KBM-7 (cell line): ENCODE data around the gene CACNA1D.
A peak's percentile ranks its signal among the peaks of the same experiment; 100 is the strongest.

Experiments
- DNase-seq: peaks from one replicate; pipeline ENCODE4 v3.0.0-alpha.2; 2015
- in situ Hi-C: fragments of 300-500 bp; cut with MboI; formaldehyde crosslinking; loops from 2 replicates; pipeline ENCODE4 v1.14.3; 2020; ENCODE audit warnings: low sequenced_read_pairs, low pct_unique_long_range_greater_than_20kb, mixed read lengths

Gene CACNA1D

DNA sequence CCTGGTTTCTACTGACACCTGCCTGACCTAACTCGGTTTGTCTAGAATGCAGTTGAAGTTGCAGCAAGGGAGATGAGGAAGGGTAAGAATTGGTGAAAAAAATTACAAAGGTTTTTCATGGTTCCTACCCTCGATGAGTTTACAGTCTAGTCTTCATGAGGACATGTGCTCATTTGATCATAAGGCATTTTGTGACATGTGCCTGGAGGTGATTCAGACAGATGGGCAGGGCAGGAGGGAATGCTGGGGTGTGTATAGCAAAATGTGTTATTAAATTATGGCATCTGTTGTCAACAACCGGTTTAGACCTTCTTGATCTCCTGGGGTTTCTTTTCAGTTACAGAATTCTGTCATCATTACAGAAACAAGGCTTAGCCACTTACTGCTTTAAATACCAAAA lies 101.2 kb downstream of the CACNA1D start:
- in situ Hi-C loops, result no loop called here
- DNase-seq, result no peak

- no peak for DNase-seq
- in situ Hi-C loops, result no loop called here
Measured at GRCh38 chr3:53597136-53597915, 102.9 kb downstream of the CACNA1D start.

DNA sequence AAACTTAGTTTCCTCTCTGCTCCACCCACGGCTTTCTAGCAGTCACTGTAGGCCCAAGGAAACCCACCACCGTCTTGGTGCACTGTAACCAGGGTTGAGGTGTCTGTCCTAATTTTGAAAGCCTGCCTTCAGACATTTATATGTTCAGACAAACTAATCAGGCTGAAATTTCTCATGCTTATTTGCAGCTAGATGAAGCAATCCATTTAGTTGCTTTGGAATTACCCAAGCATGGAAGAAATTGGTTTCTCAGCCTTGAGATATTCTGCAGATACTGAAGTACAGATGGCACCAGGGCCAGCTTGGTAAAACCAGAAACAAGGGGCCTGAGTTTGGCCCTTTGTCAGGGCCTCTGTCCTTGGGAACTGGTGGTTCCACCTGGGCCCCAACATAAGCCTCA lies 105.4 kb downstream of the CACNA1D start:
- in situ Hi-C loops, result no loop called here
- no peak for DNase-seq

GRCh38 chr3:53602866-53603265 lies 108.5 kb downstream of the CACNA1D start:
- in situ Hi-C loops, result no loop called here
- no peak for DNase-seq

GRCh38 chr3:53604232-53604631 lies 109.8 kb downstream of the CACNA1D start:
- no peak for DNase-seq
- in situ Hi-C loops, result no loop called here

DNA sequence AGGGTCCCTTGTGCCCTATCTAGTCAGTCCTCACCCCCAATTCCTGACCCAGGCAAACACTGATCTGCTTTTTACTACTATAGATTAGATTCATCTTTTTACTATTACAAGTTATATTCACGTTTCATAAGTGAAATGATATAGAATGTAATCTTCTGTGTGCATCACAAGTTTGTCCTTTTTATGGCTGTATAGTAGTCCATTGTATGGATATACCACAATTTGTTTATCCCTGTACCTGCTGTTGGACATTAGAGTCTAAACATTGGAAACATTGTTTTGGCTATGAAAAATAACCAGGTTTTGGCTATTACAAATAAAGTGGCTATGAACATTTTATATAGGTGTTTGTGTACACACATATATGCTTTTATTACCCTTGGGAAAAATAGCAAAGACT lies 112.4 kb downstream of the CACNA1D start:
- DNase-seq, result no peak
- in situ Hi-C loops, result no loop called here

DNA sequence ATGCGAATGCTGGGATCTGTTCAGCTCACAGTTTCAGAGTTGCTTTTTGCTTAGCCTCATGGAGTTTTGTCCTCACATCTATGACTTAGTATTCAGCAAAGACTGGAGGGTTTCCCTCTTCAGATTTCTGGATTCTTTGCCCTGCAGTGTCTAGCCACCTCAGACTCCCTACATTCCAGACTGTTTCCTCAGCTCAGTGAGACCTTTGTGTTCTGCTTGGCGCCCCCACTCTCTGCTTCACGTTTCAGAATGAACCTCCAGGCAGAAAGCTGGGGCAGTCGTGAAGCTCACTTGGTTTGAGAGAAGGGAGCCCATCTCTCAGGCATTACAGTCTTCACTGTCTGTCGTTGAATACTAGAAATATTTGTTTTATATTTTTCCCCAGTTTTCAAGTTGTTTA lies 118.1 kb downstream of the CACNA1D start:
- no peak for DNase-seq
- in situ Hi-C loops, result no loop called here

DNA sequence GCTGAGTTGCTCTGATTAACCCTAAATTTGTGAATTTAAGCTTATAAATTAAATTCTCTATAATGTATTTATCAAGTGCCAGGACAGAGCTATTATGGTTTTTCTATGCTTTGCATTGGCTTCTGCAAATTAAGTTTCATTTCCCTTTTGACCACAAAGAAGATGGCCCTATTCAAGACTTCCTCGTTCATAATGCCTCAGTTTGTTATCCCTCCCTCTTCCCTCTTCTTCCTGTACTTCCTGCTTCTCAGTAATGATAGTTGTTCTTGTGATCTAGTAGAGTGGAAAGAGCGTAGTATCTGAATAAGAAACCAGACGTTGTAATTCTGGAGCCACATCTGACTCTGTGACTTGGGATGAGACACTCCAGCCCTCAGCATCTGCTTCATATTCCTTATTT lies 118.7 kb downstream of the CACNA1D start:
- in situ Hi-C loops, result no loop called here
- peak; percentile 47 for DNase-seq

- in situ Hi-C loops, result no loop called here
Measured at GRCh38 chr3:53614307-53614706, 119.9 kb downstream of the CACNA1D start.

GRCh38 chr3:53616321-53616720 lies 121.9 kb downstream of the CACNA1D start:
- in situ Hi-C loops, result no loop called here
- DNase-seq, result peak; percentile 61

More at GRCh38 chr3:53614307-53614706, 119.9 kb downstream of the CACNA1D start:
- DNase-seq, result no peak

DNA sequence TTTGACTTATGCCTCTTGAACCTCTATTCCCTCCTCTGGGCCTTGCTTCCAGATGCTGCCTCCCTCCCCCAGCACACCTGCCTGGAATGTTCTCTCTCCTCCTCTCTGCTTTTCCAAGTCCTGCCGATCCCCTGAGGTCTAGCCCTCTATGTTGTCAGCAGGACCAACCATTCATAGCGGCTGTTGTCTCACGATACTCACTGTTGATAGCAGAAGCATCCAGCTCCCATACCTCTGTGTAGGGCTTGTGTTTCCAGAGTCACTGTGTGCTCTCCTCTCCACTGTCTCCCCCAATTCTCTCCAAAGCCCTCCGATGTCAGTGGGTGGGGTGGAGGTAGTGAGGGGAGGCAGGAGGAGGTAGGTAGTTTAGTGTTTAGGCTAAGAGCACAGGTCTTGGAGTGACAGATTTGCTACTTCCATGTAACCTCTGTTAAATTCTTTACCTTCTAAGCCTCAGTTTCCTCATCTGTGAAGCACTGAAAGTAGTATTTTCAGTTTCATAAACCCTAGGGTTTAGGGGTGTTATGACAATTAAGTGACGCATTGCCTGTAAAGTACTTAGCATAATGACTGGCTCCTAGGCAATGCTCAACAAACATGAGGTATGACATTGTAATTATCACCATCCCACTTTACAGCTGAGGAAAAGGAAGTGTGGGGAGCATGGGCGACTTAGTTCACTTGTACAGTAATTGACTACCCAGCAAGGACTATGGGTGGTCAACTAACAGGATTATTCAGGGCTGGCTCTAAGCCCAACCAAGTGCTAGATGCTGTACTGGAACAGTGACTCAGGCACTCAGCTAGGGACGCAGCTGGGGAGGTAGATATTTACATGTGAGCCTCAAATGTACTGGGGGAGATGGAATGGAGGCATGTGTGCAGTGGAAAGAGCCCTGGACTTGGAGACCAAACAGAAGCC lies 122.8 kb downstream of the CACNA1D start:
- DNase-seq, result no peak
- in situ Hi-C loops, result no loop called here

DNA sequence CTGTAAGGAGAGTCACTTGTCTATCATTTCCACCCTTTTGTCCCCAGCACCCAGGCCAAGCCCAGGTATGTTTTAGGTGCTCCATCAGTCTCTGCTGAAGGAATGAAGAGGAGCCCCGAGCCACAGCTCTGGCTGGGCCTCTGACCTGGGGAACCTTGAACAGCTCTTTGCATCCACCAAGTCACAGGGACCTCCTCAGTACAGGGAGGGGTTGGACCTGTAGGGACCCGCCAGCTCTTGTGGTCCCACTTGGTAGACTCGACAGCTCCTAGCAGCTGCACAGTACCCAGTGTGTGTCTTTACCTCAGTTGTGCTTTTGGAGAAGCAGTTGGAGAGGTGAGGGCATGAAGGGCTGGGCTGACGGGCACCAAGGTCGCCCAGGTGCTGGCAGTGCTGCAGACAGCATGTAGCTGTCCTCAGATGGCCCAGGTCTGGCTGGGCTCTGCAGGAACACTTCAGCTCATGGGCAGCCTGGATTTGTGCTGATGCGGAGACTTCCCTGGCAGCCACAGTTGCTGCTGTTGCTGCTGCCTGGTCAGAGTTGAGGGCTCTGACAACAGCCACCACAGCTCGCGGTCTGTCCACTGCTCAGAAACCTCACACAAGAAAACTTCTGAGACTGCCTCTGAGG lies 123.6 kb downstream of the CACNA1D start:
- no peak for DNase-seq
- in situ Hi-C loops, result no loop called here

GRCh38 chr3:53618524-53618906 lies 124.1 kb downstream of the CACNA1D start:
- in situ Hi-C loops, result no loop called here
- DNase-seq, result no peak

DNA sequence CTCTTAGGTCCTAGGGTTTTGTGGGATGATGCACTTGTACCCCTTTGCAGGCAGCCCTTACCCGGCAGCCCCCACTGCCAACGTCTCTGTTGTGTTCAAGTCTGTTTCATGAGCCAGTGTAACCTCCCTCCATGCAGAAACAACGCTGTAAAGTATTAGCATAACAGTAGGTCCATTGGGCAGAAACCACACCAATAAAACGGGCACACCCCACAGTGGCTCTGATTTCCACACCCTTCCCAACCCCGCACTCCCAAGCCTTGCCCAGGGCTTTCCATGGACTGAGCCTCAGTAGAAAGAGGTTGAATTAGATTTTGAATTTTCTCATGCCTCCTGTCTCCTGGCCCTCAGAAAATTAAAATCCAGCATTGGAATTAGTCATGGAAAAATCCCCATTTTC lies 124.5 kb downstream of the CACNA1D start:
- no peak for DNase-seq
- in situ Hi-C loops, result no loop called here

DNA sequence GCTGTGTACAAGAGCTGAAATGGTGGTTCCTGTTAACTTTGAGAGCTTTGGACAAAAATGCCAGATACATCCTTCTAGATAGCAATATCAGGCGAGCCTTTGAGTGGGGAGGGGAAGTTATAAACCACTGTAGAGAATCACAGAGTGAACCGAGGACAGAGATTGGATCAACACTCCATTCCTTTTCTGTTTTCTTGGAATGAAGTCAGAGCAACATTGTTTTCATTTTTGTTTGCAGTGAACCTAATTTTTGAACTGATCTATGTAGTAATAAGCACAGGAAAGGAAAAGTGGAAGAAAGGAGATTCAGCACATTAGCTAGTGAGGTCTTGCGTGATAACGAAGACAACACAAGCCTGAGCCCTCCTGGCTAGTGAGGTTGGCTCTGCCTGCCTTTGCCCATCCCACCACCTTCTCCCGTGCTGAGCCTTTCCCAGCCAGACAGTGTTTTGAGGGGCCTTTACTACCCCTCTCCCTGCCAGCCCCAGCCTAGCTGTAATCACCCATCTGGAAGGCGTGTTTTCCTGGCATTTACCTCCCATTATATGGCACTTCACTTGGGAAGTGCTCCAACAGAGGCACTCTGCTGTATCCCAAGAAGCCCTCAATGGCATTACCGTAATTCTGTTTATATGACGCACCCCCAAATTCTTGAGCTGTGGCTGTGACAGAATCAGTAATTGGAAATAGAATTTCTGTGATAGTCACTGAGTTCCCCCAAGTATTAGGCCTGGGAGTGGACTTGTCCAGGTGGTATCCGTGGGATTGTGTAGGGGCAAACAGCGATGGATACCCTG lies 129.8 kb downstream of the CACNA1D start:
- in situ Hi-C loops, result no loop called here
- no peak for DNase-seq

DNA sequence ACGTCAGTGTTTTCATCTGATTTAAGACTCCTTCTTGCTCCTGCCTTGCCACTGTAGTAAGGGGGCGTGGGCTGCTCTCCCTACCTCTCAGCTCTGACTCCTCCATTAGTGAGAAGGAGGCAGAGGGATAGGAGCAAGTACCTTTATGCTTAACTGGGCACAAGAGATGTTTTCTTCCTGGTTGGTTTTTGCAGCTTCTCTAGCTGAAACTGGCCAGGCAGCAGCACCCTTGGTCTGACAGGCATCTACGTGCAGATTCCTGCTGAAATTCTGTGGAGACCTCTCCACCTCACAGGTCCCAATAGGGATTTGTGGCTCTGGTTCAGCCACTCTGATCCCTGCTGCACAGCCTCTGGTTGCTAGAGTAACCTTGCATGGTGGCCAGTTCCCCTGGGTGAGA lies 132.5 kb downstream of the CACNA1D start:
- in situ Hi-C loops, result no loop called here
- DNase-seq, result no peak

GRCh38 chr3:53628536-53629401 lies 134.4 kb downstream of the CACNA1D start:
- DNase-seq, result no peak
- in situ Hi-C loops, result no loop called here

DNA sequence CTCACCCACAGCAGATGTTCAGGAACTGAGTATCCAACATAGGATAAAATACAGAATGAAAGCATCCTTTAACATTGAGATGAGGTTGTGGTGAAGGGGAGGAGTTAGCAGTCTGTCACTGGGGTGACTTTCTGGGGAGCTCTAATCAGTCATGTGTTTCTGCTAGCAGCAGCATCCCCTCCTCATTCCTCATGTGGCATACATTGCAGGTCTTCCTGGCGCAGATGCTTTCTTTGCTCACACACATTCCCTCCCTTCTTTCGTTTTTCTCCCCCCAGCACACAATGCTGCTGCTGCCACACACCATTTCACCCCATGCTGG lies 135.0 kb downstream of the CACNA1D start:
- in situ Hi-C loops, result no loop called here
- no peak for DNase-seq
